Bronchial epithelial cell (primary cell): ENCODE measurements around the gene FAM107A. TPM values are rescaled to one million over a fixed set of nuclear protein-coding genes. Genes with fewer than 3 reads are reported as not detected.

Experiments used
- DNase-seq: peaks from one replicate; pipeline ENCODE4 v3.0.0-alpha.2; 2010; ENCODE audit warnings: low read depth
- FAIRE-seq: peaks from 2 replicates; lab custom pipeline; 2011; peaks lifted over from hg19 to GRCh38; lab: Jason Lieb, UNC
- H3K27me3 ChIP-seq: 2 replicates; pipeline ENCODE4 v1.5.1; 2011; ENCODE audit warnings: low read length; ENCODE audit not compliant: control insufficient read depth, insufficient read depth
- H3K36me3 ChIP-seq: 2 replicates; pipeline ENCODE4 v1.5.1; 2011; ENCODE audit warnings: low read length; ENCODE audit not compliant: control insufficient read depth, insufficient read depth
- H3K4me3 ChIP-seq: 2 replicates; pipeline ENCODE4 v1.5.1; 2011; ENCODE audit warnings: mild to moderate bottlenecking, low read depth, low read length, control low read depth
- CTCF ChIP-seq: IDR thresholded peaks from 2 replicates; pipeline ENCODE4 v1.5.1; 2011; ENCODE audit warnings: mild to moderate bottlenecking, moderate library complexity, low read length, control low read depth, inconsistent platforms; ENCODE audit not compliant: insufficient read depth, severe bottlenecking
- total RNA-seq: library from RNA; depleted of rRNA; stranded (reverse); fragments of >200 nt; gene quantifications from 2 replicates; pipeline ENCODE4 v1.2.1, GENCODE V29; 2014

The FAM107A gene
- total RNA-seq, 1 donor from 2014 or later: not detected

- no peak overlapping the region for H3K4me3 ChIP-seq
- DNase-seq: no peak
- H3K27me3 ChIP-seq: peaks cover 2% of the 10 kb centered on the region
- FAIRE-seq: no peak
- no peak for TF ChIP-seq CTCF
- no peaks in the 10 kb centered on the region for H3K36me3 ChIP-seq
These were observed 45.7 kb upstream of the FAM107A start for GRCh38 chr3:58622892-58623291.

GRCh38 chr3:58622436-58622835, 45.2 kb upstream of the FAM107A start:
- no peak overlapping the region for H3K4me3 ChIP-seq
- H3K27me3 ChIP-seq: peaks cover 2% of the 10 kb centered on the region
- DNase-seq (no peak), FAIRE-seq (no peak)
- TF ChIP-seq CTCF: no peak
- no peaks in the 10 kb centered on the region for H3K36me3 ChIP-seq

- peaks cover 2% of the 10 kb centered on the region for H3K27me3 ChIP-seq
- H3K36me3 ChIP-seq: no peaks in the 10 kb centered on the region
- no peak for DNase-seq
- TF ChIP-seq CTCF: no peak
- FAIRE-seq: no peak
- H3K4me3 ChIP-seq: no peak overlapping the region
These were observed 44.1 kb upstream of the FAM107A start for GRCh38 chr3:58621086-58621830.

- DNase-seq: no peak
- Histone ChIP-seq H3K4me3 (no peak overlapping the region), H3K36me3 (no peaks in the 10 kb centered on the region), H3K27me3 (peaks cover 2% of the 10 kb centered on the region)
- no peak for FAIRE-seq
- TF ChIP-seq CTCF: no peak
These were observed 43.2 kb upstream of the FAM107A start for GRCh38 chr3:58620421-58620820.

GRCh38 chr3:58617338-58617761, 40.2 kb upstream of the FAM107A start:
- H3K27me3 ChIP-seq: peaks cover 2% of the 10 kb centered on the region
- no peaks in the 10 kb centered on the region for H3K36me3 ChIP-seq
- DNase-seq (no peak), FAIRE-seq (no peak)
- H3K4me3 ChIP-seq: no peak overlapping the region
- no peak for TF ChIP-seq CTCF
